ENCODE data around the gene TNFSF15. TPM values are rescaled to one million over a fixed set of nuclear protein-coding genes. Genes with fewer than 3 reads are reported as not detected.

The TNFSF15 gene
- total RNA-seq, 1 experiment from 2014 or later: 5.2 TPM

- no peak for DNase-seq (ENCODE audit: low spot score)
Observed at GRCh38 chr9:114825126-114825795, 19.4 kb upstream of the TNFSF15 start.

- DNase-seq (ENCODE audit: low spot score): no peak
Observed at GRCh38 chr9:114824110-114824509, 18.3 kb upstream of the TNFSF15 start.

GRCh38 chr9:114823441-114823840 is 17.6 kb upstream of the TNFSF15 start:
- DNase-seq (ENCODE audit: low spot score): no peak

DNA sequence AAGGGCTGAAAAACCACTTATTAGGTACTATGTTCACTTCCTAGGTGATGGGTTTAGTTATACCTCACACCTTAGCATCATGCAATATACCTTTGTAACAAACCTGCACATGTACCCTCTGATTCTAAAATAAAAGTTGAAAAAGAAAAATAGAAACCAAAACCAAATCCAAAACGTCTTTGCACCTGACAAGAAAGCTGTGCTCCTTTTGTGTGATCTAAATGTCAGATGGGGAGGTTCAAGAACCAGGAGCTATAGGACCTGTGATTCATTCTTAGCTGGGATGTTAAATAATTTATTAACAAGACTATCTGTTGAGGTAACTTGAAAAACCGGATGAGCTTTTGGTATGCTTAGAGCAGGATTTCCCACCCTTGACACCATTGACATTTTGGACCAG is 16.9 kb upstream of the TNFSF15 start:
- no peak for DNase-seq (ENCODE audit: low spot score)

GRCh38 chr9:114820776-114821501 is 15.1 kb upstream of the TNFSF15 start:
- DNase-seq (ENCODE audit: low spot score): no peak

GRCh38 chr9:114818178-114818577 is 12.3 kb upstream of the TNFSF15 start:
- DNase-seq (ENCODE audit: low spot score): no peak

DNA sequence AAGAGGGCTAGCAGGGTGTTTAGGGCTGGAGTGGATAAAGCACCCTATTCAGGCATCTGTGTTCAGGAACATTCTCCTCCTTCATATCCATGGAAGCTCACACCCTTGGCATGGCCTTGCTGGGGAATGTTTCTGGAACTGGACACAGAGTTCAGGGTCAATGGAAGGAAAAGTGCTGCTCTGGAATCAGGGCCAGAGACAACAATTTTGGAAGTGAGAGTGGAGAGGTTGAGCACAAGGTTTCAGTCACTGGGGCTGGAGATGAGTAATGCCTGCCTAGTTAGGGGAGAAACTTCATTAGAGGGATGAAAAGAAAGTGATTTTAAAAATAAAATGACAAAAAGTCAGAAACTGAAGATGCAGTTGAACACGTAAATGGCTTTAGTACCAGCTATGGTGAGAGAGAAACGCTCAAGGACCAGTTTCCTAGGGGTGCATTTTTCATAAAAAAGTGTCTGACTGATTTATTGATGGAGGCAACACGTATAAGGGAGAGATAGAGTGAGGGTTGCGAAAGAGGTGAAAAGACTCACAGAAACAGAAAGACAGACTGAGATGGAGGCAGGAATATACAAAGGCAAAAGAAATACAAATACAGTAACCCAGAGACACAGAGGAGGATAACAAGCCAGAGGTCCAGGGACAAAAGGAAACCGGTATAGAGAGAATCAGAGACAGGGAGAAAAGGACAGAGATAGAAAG is 8.0 kb upstream of the TNFSF15 start:
- no peak for DNase-seq (ENCODE audit: low spot score)

DNA sequence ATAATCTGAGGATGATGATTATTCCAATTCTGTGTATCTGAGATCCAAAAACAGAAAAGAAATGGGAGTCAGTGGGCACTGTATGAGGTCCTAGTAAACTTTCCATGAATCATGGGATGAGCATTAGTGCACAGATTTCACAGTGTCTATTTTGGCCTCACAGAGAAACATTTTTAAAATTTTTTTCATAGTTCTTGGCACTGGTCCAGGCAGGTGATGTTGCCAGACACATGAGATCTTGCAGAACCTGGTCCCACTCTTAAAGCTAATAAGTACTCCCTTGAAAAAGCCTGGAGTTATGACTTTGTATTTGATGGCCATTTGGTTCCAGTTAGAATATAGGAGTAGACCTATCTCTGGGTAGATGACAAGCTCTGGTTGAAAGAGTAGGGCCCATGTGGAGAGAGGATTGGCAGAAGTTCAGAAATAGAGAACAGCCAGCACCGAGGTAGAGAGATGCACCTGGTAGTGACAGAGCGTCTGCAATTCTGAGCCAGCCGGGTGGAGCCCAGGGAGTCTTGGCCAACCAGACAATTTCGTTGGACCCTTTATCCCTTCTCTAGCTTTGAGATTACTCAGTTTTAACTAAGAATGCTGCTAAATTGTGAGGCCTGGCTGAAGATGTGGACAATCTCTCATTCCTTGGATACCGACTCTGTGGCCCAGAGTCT is 6.3 kb upstream of the TNFSF15 start:
- DNase-seq (ENCODE audit: low spot score): peak; percentile 21

DNA sequence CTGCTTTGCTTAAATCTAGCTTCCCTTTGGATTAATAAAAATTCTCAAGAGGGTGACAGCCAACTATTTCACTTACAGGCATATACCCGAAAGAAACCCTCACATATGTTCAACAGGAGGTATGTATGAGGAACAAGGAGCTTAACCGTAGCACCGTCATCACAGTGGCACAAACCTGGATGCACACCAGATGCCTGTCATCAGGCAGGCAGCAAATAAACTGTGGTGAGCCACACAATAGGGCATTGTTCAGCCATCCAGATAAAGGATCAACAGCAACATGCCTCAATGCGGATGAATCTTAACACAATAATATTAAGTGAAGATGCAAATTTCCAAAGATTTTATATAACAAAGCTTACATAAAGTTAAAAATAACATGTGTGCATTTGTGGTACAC is 5.5 kb upstream of the TNFSF15 start:
- DNase-seq (ENCODE audit: low spot score): peak; percentile 65

GRCh38 chr9:114810614-114811013 is 4.8 kb upstream of the TNFSF15 start:
- DNase-seq (ENCODE audit: low spot score): no peak

- DNase-seq (ENCODE audit: low spot score): no peak
Observed at GRCh38 chr9:114806526-114806900, 674 bp upstream of the TNFSF15 start.

DNA sequence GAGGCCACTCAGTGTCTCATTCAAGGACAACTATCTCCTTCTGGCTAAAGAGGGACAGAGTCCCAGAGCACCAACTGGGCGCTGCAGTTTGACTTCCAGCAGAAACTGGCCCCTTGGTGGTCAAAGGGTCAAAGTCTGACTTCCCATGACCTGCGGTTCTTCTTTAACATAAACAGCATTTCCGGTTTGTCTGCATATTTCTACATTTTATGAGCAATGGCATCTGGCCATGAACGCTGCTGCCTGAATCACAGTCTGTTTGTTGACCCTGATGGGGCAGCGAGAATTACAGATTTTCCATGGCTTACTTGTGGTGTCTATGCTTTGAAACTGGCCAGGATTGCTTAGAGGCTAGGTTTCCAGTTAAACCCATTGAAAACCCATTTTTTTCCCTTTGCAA is 1.3 kb downstream of the TNFSF15 start:
- DNase-seq (ENCODE audit: low spot score): peak; percentile 98

DNA sequence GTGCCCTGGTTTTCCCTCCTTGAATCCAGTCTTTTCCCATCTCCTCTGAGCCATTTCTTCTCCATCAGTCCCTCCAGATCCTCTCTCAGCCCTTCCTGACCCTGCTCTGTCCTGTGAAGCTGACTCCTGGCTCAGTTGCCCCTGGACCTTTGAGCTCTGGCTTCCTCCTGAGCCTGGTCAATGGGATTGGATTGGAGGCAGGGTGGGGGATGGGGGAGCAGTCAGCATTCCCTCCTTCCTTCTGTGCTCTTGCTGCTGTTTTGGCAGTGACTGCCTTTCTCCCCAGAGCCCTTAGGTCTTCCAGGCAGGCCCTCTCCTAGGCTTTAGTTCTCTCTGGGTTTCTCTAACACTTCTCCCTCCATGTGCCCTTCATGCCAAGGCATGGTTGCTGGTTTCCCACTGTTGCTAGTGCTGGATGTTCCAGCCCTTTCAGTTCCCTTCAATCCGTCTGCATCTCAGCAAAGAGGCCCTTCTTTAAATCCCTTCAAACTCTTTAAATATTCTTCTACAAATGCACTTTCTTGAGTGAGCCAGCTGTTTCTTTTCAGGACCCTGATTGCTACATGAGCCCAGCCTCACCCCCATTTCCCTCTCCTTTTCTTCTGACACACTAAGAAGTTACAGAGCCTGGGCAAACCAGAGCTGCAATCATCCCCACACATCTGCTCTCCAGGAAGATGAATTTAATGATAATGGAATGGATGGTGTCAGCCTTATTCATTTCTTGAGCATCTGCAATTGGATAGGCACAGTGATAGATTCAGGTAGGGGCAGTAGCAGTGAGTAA is 2.2 kb downstream of the TNFSF15 start:
- DNase-seq (ENCODE audit: low spot score): no peak

- no peak for DNase-seq (ENCODE audit: low spot score)
Observed at GRCh38 chr9:114799925-114800324, 5.9 kb downstream of the TNFSF15 start.

DNA sequence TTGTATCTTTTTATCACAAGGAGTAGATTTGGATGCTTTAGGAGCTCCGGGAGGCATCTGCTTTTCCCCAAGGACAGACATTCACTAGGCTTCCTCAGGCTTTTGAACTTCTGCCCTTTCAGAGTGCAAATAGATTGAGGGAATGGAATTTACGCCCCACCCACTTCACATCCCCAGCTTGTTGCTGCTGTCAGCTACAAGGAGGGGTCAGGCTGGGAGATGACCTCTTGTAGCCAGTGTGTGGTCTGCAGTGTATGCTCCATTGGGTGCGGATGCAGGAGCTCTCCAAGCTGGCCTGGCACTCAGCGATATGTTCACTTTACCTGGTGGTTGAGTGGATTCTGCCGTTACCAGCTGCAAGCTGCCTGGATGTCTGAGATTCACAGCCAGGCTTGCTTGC is 6.4 kb downstream of the TNFSF15 start:
- peak; percentile 39 for DNase-seq (ENCODE audit: low spot score)

- DNase-seq (ENCODE audit: low spot score): no peak
Observed at GRCh38 chr9:114798780-114799427, 6.9 kb downstream of the TNFSF15 start.

DNA sequence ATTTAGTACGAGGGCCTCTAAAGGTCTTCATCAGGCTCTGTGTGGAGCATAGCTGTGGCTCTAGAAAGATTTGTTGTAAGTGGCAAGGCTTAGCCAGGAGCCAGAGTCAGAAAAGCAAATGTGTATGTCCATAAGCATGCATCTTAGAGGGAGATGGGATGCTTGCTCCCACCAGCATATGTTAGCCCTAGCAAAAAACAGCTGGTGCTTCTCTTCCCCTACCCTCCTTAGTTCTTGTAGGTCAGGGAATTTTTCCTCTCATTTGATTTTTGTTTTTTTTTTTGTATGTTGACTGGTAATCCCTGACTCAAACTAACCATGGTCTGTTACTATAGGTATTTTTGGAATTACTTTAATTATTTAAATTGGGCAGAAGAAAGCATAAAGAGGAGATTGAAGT is 7.7 kb downstream of the TNFSF15 start:
- no peak for DNase-seq (ENCODE audit: low spot score)

DNA sequence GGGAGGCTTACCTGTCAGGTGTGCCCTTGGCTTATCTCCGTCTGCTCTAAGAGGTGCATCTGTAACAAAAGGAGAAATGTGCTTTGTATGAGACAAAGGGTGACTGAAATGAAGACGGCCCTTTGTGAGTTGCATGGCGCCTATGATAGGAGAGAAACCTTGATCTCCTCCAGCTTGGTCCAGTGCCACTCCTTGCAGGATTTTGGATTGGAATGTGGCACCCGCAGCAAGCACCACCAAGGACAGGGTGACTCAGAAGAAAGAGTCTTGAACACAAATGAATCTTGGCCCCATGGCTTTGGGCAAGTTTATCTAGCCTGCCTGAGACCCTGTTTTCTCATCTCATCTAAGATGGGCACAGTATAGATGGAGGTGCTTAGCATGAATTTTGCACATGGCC is 13.4 kb downstream of the TNFSF15 start:
- DNase-seq (ENCODE audit: low spot score): no peak

- no peak for DNase-seq (ENCODE audit: low spot score)
Observed at GRCh38 chr9:114791736-114792135, 14.1 kb downstream of the TNFSF15 start.

- DNase-seq (ENCODE audit: low spot score): no peak
Observed at GRCh38 chr9:114791312-114791711, 14.5 kb downstream of the TNFSF15 start.

DNA sequence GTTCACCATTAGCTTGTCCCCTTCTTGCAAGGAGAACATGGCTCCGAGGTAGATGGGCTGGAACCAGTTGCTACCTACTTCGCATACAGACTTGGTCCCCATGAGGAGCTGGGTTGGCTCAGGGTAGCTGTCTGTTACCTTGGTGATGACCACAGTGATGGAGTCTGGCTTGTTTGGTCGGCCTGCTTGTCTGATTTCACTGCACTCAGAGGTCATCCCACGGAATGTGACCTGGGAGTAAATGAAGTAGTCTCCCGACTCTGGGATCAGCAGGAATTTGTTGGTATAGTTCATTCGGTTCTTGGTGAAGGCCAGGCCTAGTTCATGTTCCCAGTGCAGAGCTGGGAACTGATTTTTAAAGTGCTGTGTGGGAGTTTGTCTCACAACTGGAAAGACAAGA is 15.3 kb downstream of the TNFSF15 start:
- no peak for DNase-seq (ENCODE audit: low spot score)

Data from HT-29 (cell line).